Measurements from ENCODE around the gene GLCE.

DNA sequence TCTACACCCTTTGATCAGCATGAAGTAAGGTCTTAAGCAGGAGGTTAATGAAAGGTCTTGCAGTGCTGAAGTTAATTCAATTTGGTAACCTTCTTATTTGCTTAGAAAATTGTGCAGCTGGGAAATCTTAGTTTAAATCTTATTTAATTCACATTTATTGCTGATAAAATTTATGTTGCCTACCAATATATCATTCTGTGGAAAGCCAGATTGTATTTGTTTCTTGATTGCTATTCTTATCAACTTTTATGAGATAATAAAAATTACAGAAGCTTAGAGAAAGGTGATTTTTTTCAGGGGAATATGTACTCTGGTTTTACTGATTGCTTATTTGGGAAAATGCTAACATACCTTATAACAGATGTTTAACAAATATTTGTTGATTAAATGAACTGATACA, 74.2 kb downstream of the GLCE start:
- no peak for TF ChIP-seq POLR2A (IDR thresholded peaks at IDR 0.05)
- TF ChIP-seq, protein P1, sequence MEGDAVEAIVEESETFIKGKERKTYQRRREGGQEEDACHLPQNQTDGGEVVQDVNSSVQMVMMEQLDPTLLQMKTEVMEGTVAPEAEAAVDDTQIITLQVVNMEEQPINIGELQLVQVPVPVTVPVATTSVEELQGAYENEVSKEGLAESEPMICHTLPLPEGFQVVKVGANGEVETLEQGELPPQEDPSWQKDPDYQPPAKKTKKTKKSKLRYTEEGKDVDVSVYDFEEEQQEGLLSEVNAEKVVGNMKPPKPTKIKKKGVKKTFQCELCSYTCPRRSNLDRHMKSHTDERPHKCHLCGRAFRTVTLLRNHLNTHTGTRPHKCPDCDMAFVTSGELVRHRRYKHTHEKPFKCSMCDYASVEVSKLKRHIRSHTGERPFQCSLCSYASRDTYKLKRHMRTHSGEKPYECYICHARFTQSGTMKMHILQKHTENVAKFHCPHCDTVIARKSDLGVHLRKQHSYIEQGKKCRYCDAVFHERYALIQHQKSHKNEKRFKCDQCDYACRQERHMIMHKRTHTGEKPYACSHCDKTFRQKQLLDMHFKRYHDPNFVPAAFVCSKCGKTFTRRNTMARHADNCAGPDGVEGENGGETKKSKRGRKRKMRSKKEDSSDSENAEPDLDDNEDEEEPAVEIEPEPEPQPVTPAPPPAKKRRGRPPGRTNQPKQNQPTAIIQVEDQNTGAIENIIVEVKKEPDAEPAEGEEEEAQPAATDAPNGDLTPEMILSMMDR (IDR thresholded peaks at IDR 0.05): no peak

All from esophagus squamous epithelium (tissue), 4 donors.